SK-N-SH treated with all-trans-retinoic acid at 6 μM for 48 hours (cell line): ENCODE measurements around the gene TMED8.

Source experiments
- CSDC2 ChIP-seq: fragments of 250-450 bp; sonication (Bioruptor Pico); IDR thresholded peaks from 2 replicates; pipeline ENCODE4 v1.5.0; 2020; ENCODE audit warnings: mild to moderate bottlenecking, moderate library complexity
- GLIS3 ChIP-seq: fragments of 250-450 bp; sonication (Bioruptor Pico); IDR thresholded peaks from 2 replicates; pipeline ENCODE4 v1.5.0; 2020; ENCODE audit warnings: mild to moderate bottlenecking, moderate library complexity
- ISL1 ChIP-seq: fragments of 250-450 bp; sonication (Bioruptor Pico); IDR thresholded peaks from 2 replicates; pipeline ENCODE4 v2.1.2; 2022; ENCODE audit warnings: mild to moderate bottlenecking, moderate library complexity
- OSR1 ChIP-seq: fragments of 250-450 bp; sonication (Bioruptor Pico); IDR thresholded peaks from 2 replicates; pipeline ENCODE4 v1.8.0; 2022; ENCODE audit warnings: moderate library complexity, mild to moderate bottlenecking, inconsistent platforms
- PPARA ChIP-seq: fragments of 250-450 bp; sonication (Bioruptor Pico); IDR thresholded peaks from 2 replicates; pipeline ENCODE4 v1.5.0; 2020; ENCODE audit warnings: mild to moderate bottlenecking, borderline replicate concordance
- SNAI2 ChIP-seq: fragments of 250-450 bp; sonication (Bioruptor Pico); IDR thresholded peaks from 2 replicates; pipeline ENCODE4 v1.5.0; 2020; ENCODE audit warnings: mild to moderate bottlenecking, moderate library complexity
- TCF4 ChIP-seq: fragments of 250-450 bp; sonication (Bioruptor Pico); IDR thresholded peaks from 2 replicates; pipeline ENCODE4 v1.8.0; 2021; ENCODE audit warnings: mild to moderate bottlenecking, moderate library complexity, borderline replicate concordance
- TOX ChIP-seq: fragments of 250-450 bp; sonication (Bioruptor Pico); IDR thresholded peaks from 2 replicates; pipeline ENCODE4 v1.8.0; 2021; ENCODE audit warnings: mild to moderate bottlenecking, moderate library complexity, borderline replicate concordance
- ZFP30 ChIP-seq: fragments of 450-650 bp; formaldehyde crosslinking; IDR thresholded peaks from 2 replicates; pipeline ENCODE4 v1.5.0; 2022; ENCODE audit warnings: mild to moderate bottlenecking, moderate library complexity
- ZNF70 ChIP-seq: fragments of 450-650 bp; formaldehyde crosslinking; IDR thresholded peaks from 2 replicates; pipeline ENCODE4 v1.5.0; 2020; ENCODE audit warnings: mild to moderate bottlenecking, moderate library complexity
- ZNF8 ChIP-seq: fragments of 450-650 bp; formaldehyde crosslinking; IDR thresholded peaks from 2 replicates; pipeline ENCODE4 v1.5.0; 2020; ENCODE audit warnings: mild to moderate bottlenecking, moderate library complexity
- TF ChIP-seq, protein P1 (sequence below): fragments of 250-450 bp; sonication (Bioruptor Pico); IDR thresholded peaks from 2 replicates; pipeline ENCODE4 v1.5.1; 2021; ENCODE audit warnings: mild to moderate bottlenecking, moderate library complexity
- TF ChIP-seq, protein P2 (sequence below): fragments of 250-450 bp; sonication (Bioruptor Pico); IDR thresholded peaks from 2 replicates; pipeline ENCODE4 v1.5.1; 2020; ENCODE audit warnings: low read depth, mild to moderate bottlenecking, moderate library complexity
- TF ChIP-seq, protein P3 (sequence below): fragments of 250-450 bp; sonication (Bioruptor Pico); IDR thresholded peaks from 2 replicates; pipeline ENCODE4 v1.8.0; 2020; ENCODE audit warnings: mild to moderate bottlenecking, moderate library complexity, borderline replicate concordance

DNA sequence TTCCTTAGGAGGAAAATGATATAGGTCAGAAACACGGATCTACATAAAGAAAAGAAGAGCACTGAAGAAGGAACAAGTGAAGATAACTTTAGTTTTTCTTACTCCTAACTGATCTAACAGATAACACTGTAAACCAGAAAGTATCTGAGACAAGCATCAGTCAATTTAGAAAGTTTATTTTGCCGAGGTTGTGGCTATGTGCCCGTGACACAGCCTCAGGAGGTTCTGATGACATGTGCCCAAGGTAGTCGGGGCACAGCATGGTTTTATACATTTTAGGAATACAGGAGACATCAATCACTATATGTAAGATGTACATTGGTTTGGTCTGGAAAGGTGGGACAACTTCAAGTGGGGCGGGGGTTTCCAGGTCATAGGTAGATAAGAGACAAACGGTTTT, 23.3 kb upstream of the TMED8 start:
- TF ChIP-seq ZNF8 (CRISPR knock-in tag), result no peak
- TF ChIP-seq, protein P1, sequence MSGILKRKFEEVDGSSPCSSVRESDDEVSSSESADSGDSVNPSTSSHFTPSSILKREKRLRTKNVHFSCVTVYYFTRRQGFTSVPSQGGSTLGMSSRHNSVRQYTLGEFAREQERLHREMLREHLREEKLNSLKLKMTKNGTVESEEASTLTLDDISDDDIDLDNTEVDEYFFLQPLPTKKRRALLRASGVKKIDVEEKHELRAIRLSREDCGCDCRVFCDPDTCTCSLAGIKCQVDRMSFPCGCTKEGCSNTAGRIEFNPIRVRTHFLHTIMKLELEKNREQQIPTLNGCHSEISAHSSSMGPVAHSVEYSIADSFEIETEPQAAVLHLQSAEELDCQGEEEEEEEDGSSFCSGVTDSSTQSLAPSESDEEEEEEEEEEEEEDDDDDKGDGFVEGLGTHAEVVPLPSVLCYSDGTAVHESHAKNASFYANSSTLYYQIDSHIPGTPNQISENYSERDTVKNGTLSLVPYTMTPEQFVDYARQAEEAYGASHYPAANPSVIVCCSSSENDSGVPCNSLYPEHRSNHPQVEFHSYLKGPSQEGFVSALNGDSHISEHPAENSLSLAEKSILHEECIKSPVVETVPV, result no peak
- TF ChIP-seq, protein P2, sequence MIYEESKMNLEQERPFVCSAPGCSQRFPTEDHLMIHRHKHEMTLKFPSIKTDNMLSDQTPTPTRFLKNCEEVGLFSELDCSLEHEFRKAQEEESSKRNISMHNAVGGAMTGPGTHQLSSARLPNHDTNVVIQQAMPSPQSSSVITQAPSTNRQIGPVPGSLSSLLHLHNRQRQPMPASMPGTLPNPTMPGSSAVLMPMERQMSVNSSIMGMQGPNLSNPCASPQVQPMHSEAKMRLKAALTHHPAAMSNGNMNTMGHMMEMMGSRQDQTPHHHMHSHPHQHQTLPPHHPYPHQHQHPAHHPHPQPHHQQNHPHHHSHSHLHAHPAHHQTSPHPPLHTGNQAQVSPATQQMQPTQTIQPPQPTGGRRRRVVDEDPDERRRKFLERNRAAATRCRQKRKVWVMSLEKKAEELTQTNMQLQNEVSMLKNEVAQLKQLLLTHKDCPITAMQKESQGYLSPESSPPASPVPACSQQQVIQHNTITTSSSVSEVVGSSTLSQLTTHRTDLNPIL (CRISPR knock-in tag), result no peak
- no peak for TF ChIP-seq ZNF70 (CRISPR knock-in tag)
- TF ChIP-seq ISL1 (CRISPR knock-in tag), result no peak
- no peak for TF ChIP-seq PPARA
- TF ChIP-seq ZFP30, result no peak
- no peak for TF ChIP-seq TOX (CRISPR knock-in tag)
- TF ChIP-seq GLIS3 (CRISPR knock-in tag), result no peak
- TF ChIP-seq SNAI2 (CRISPR knock-in tag), result no peak
- no peak for TF ChIP-seq TCF4 (CRISPR knock-in tag)
- TF ChIP-seq OSR1 (CRISPR knock-in tag), result no peak
- no peak for TF ChIP-seq CSDC2
- TF ChIP-seq, protein P3, sequence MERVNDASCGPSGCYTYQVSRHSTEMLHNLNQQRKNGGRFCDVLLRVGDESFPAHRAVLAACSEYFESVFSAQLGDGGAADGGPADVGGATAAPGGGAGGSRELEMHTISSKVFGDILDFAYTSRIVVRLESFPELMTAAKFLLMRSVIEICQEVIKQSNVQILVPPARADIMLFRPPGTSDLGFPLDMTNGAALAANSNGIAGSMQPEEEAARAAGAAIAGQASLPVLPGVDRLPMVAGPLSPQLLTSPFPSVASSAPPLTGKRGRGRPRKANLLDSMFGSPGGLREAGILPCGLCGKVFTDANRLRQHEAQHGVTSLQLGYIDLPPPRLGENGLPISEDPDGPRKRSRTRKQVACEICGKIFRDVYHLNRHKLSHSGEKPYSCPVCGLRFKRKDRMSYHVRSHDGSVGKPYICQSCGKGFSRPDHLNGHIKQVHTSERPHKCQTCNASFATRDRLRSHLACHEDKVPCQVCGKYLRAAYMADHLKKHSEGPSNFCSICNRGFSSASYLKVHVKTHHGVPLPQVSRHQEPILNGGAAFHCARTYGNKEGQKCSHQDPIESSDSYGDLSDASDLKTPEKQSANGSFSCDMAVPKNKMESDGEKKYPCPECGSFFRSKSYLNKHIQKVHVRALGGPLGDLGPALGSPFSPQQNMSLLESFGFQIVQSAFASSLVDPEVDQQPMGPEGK (CRISPR knock-in tag), result no peak
